ENCODE measurements around the gene CES2.
"Not testable (repeated sequence)": the region's sequence is repeated elsewhere in the genome, so short reads cannot be mapped to it uniquely, and the experiment has no call there.

Gene CES2

GRCh38 chr16:66953462-66954096 lies 18.3 kb downstream of the CES2 start:
- no peak for TF ChIP-seq CTCF (IDR thresholded peaks at IDR 0.05; ENCODE audit: control insufficient read depth, insufficient read depth, low read depth, low read length, missing control alignments)
- no peak for DNase-seq (ENCODE audit: low read depth)
- no peak overlapping the region for H3K4me3 ChIP-seq (ENCODE audit: control insufficient read depth, low read depth, low read length)

GRCh38 chr16:66954097-66954659 lies 18.9 kb downstream of the CES2 start:
- H3K4me3 ChIP-seq (ENCODE audit: control insufficient read depth, low read depth, low read length) = no peak overlapping the region
- peak; percentile 86 for TF ChIP-seq CTCF (IDR thresholded peaks at IDR 0.05; ENCODE audit: control insufficient read depth, insufficient read depth, low read depth, low read length, missing control alignments)
- no peak for DNase-seq (ENCODE audit: low read depth)

DNA sequence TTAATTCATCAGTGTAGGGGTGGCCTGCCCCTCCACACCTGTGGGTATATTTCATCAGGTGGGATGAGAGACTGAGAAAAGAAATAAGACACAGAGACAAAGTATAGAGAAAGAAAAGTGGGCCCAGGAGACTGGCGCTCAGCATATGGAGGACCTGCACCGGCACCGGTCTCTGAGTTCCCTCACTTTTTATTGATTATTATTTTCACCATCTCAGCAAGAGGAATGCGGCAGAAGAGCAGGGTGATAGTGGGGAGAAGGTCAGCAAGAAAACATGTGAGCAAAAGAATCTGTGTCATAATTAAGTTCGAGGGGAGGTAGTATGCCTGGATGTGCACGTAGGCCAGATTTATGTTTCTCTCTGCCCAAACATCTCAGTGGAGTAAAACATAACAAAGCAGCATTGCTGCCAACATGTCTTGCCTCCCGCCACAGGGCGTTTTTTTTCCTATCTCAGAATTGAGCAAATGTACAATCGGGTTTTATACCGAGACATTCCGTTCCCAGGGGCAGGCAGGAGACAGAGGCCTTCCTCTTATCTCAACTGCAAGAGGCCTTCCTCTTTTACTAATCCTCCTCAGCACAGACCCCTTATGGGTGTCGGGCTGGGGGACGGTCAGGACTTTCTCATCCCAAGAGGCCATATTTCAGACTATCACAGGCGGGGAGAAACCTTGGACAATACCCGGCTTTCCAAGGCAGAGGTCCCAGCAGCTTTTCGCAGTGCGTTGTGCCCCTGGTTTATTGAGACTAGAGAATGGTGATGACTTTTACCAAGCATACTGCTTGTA lies 20.2 kb downstream of the CES2 start:
- DNase-seq (ENCODE audit: low read depth); H3K4me3 ChIP-seq (ENCODE audit: control insufficient read depth, low read depth, low read length): not testable (repeated sequence)

GRCh38 chr16:66956154-66956457 lies 20.8 kb downstream of the CES2 start:
- H3K4me3 ChIP-seq (ENCODE audit: control insufficient read depth, low read depth, low read length); DNase-seq (ENCODE audit: low read depth): not testable (repeated sequence)

DNA sequence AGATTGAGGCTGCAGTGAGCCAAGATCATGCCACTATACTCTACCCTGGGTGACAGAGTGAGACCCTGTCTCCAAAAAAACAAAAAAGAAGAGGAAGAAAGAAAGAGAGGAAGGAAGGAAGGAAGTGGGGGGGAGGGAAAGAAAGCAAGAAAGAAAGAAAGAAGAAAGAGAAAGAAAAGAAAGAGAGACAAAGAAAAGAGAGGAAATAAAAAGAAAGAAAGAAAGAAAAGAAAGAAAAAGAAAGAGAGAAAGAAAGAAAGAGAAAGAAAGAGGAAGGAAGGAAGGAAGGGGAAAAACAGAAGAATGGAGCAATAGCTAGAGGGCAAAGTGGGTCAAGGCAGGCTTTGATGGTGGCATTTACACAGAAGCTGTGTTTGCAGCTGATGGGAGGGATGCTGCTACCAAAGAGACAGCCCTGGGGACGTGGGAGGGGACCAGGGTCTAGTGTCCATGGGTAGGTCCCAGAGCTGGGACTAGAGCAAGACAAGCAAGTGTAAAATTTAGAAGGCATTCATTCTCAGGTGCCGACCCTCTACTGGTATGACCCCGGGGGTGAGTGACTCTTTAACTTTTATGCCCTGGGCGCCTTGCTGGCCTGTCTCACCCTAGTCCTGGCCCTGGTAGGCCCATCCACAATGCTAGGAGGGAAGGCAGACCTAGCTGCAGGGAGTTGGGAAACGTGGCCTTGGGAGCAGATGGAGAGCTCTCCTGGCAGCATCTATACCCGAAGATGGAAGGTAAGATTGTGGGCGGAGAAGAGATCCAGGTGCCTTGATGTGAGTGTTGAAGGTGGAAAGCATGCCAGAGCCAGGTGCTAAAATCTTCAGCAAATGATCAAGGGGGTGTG lies 23.8 kb downstream of the CES2 start:
- TF ChIP-seq CTCF (IDR thresholded peaks at IDR 0.05; ENCODE audit: control insufficient read depth, insufficient read depth, low read depth, low read length, missing control alignments) = no peak
- H3K4me3 ChIP-seq (ENCODE audit: control insufficient read depth, low read depth, low read length) = no peak overlapping the region

GRCh38 chr16:66959704-66960161 lies 24.4 kb downstream of the CES2 start:
- DNase-seq (ENCODE audit: low read depth) = no peak
- TF ChIP-seq CTCF (IDR thresholded peaks at IDR 0.05; ENCODE audit: control insufficient read depth, insufficient read depth, low read depth, low read length, missing control alignments) = no peak
- no peak overlapping the region for H3K4me3 ChIP-seq (ENCODE audit: control insufficient read depth, low read depth, low read length)

More for the DNA sequence above, 23.8 kb downstream of the CES2 start:
- no peak for DNase-seq (ENCODE audit: low read depth)

DNA sequence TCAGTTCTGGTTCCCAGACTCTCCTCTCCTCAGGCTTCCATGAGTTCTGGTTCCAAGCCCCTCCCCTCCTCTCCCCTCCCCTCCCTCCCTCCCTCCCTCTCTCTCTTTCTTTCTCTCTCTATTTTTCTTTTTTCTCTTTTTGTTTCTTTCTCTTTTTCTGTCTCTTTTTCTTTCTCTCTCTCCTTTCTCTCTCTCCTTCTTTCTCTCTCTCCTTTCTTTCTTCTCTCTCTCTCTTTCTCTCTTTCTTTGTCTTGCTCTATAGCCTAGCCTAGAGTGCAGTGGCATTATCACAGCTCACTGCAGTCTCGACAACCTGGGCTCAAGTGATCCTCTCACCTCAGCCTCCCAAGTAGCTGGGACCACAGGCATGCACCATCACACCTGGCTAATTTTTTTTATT lies 25.0 kb downstream of the CES2 start:
- TF ChIP-seq CTCF (IDR thresholded peaks at IDR 0.05; ENCODE audit: control insufficient read depth, insufficient read depth, low read depth, low read length, missing control alignments) = no peak
- DNase-seq (ENCODE audit: low read depth) = no peak
- H3K4me3 ChIP-seq (ENCODE audit: control insufficient read depth, low read depth, low read length) = no peak overlapping the region
